H1 (cell line): ENCODE measurements around the gene PLAC1. TPM values are rescaled to one million over a fixed set of nuclear protein-coding genes. Genes with fewer than 3 reads are reported as not detected.

ENCODE experiments used
- microRNA counts: library from miRNA; unstranded; fragments of <30 nt; microRNA quantifications from one replicate; lab custom pipeline; 2015
- microRNA-seq, 2 experiments: library from miRNA; unstranded; fragments of <30 nt; microRNA quantifications; one replicate each; pipeline versions ENCODE4 to v1.2.0, GENCODE V29; 2016 to 2020; ENCODE audit warnings: borderline microRNAs expressed in 2 of 2, borderline number of aligned reads in 2 of 2, borderline replicate concordance in 1 of 2
- polyA plus RNA-seq, 7 experiments: library from polyadenylated mRNA; depleted of rRNA in 3 of 7; stranded (reverse) in 5 of 7; unstranded in 2 of 7; fragments of >200 nt in 5 of 7; fragments of 200-250 nt in 2 of 7; gene quantifications; 1 replicate in 5 of 7; 2 replicates in 1 of 7; 4 replicates in 1 of 7; pipeline versions ENCODE4 v1.2.1 to v1.2.3, GENCODE V29; 2011 to 2013; ENCODE audit warnings: missing spikeins in 2 of 7, mixed read lengths in 2 of 7
- small RNA-seq: library from polyadenylated mRNA; stranded (forward); fragments of <200 nt; extraction: miRNeasy Mini kit (QIAGEN cat#:217004); gene quantifications from one replicate; pipeline ENCODE3, GENCODE V24; 2013; ENCODE audit not compliant: insufficient read depth
- total RNA-seq: library from RNA; stranded (reverse); fragmentation: NEBNext Ultra II Directional; extraction: Animal tissue kit (Norgen Biotek cat#: 25700); gene quantifications from 2 replicates; pipeline ENCODE4 v1.2.1, GENCODE V29; 2021

The PLAC1 gene
- total and polyA plus RNA-seq, 2 of the 8 experiments (the other 6 are each of a cell fraction or from before 2014, with no cell fraction given), result 1.8 TPM; not detected in 1

MicroRNAs within 50 kb of the gene (microRNA counts, 767-probe panel; counts per million panel counts)
- microRNA hsa-miR-424-5p (lab: Ali Mortazavi, UCI), result 879 counts per million, percentile 95 among the panel's probes with 10 or more counts
- microRNA hsa-miR-450a-5p (lab: Ali Mortazavi, UCI), result 879 counts per million, percentile 95 among the panel's probes with 10 or more counts
- microRNA hsa-miR-450b-3p (lab: Ali Mortazavi, UCI), result 879 counts per million, percentile 95 among the panel's probes with 10 or more counts
- 879 counts per million, percentile 95 among the panel's probes with 10 or more counts for microRNA hsa-miR-450b-5p (lab: Ali Mortazavi, UCI)
- microRNA hsa-miR-503 (lab: Ali Mortazavi, UCI), result 879 counts per million, percentile 95 among the panel's probes with 10 or more counts
- microRNA hsa-miR-542-3p (lab: Ali Mortazavi, UCI), result 879 counts per million, percentile 95 among the panel's probes with 10 or more counts
- 879 counts per million, percentile 95 among the panel's probes with 10 or more counts for microRNA hsa-miR-542-5p (lab: Ali Mortazavi, UCI)

Small RNAs within 50 kb of the gene (microRNA-seq; reads per million reads assigned to microRNA genes)
- gene MIR424 (155 to 204 reads per million in 2 experiments), gene MIR450A1 (0.41 to 2.3 reads per million in 2 experiments), gene MIR450A2 (0.20 to 1.1 reads per million in 2 experiments), gene MIR450B (0.41 to 1.4 reads per million in 2 experiments), gene MIR503 (6.4 to 29.2 reads per million in 2 experiments), gene MIR542 (3.5 to 7.1 reads per million in 2 experiments)

Small RNAs within 50 kb of the gene (small RNA-seq; reads per million reads assigned to genes)
- gene AC004383.1, result not detected
- 0.69 reads per million for gene MIR450A1
- 0.51 reads per million for gene MIR450A2
- gene MIR450B, result 161 reads per million, percentile 98 among the genes with 10 or more reads in this experiment
- gene MIR503, result 16.3 reads per million, percentile 90 among the genes with 10 or more reads in this experiment
- 81.1 reads per million, percentile 97 among the genes with 10 or more reads in this experiment for gene MIR542

Other genes with a start within 250 kb of the PLAC1 start
- 49.5 and 56.0 TPM in 2 replicates for gene HPRT1, start 198.3 kb downstream of the PLAC1 start, total RNA-seq
- gene HPRT1, start 198.3 kb downstream of the PLAC1 start, polyA plus RNA-seq (2011; rRNA removed), result 11.0 and 16.9 TPM in 2 replicates
- gene PABIR2, start 138.7 kb upstream of the PLAC1 start, total RNA-seq, result 29.7 and 31.6 TPM in 2 replicates
- gene PABIR2, start 138.7 kb upstream of the PLAC1 start, polyA plus RNA-seq (2011; rRNA removed), result 14.6 and 23.0 TPM in 2 replicates